HG02759 (cell line): ENCODE data around the gene NEGR1.

Experiments used
- ATAC-seq: cut with Tn5 transposase; IDR thresholded peaks from one replicate; pipeline ENCODE4 v1.9.1; 2021; ENCODE audit warnings: mild to moderate bottlenecking, moderate library complexity; ENCODE audit not compliant: unreplicated experiment

NEGR1 gene

GRCh38 chr1:71510725-71511124 is 771.6 kb downstream of the NEGR1 start:
- no peak for ATAC-seq

GRCh38 chr1:71509051-71509595 is 773.2 kb downstream of the NEGR1 start:
- ATAC-seq: no peak

GRCh38 chr1:71502006-71502405 is 780.3 kb downstream of the NEGR1 start:
- no peak for ATAC-seq

- no peak for ATAC-seq
These were observed 783.8 kb downstream of the NEGR1 start for GRCh38 chr1:71498542-71498941.

- ATAC-seq: no peak
These were observed 788.2 kb downstream of the NEGR1 start for GRCh38 chr1:71494163-71494562.

- no peak for ATAC-seq
These were observed 789.9 kb downstream of the NEGR1 start for GRCh38 chr1:71492298-71493041.

GRCh38 chr1:71490432-71490831 is 791.9 kb downstream of the NEGR1 start:
- ATAC-seq: no peak

GRCh38 chr1:71488555-71489252 is 793.6 kb downstream of the NEGR1 start:
- no peak for ATAC-seq

GRCh38 chr1:71473331-71473730 is 809.0 kb downstream of the NEGR1 start:
- no peak for ATAC-seq

GRCh38 chr1:71465093-71465492 is 817.2 kb downstream of the NEGR1 start:
- no peak for ATAC-seq

GRCh38 chr1:71464016-71464415 is 818.3 kb downstream of the NEGR1 start:
- no peak for ATAC-seq

- ATAC-seq: no peak
These were observed 819.2 kb downstream of the NEGR1 start for GRCh38 chr1:71463144-71463543.

GRCh38 chr1:71462247-71462646 is 820.1 kb downstream of the NEGR1 start:
- ATAC-seq: no peak

GRCh38 chr1:71461416-71461815 is 820.9 kb downstream of the NEGR1 start:
- ATAC-seq: no peak

GRCh38 chr1:71448444-71448843 is 833.9 kb downstream of the NEGR1 start:
- no peak for ATAC-seq

GRCh38 chr1:71438626-71439025 is 843.7 kb downstream of the NEGR1 start:
- no peak for ATAC-seq

GRCh38 chr1:71435951-71436350 is 846.4 kb downstream of the NEGR1 start:
- ATAC-seq: no peak

- ATAC-seq: no peak
These were observed 848.1 kb downstream of the NEGR1 start for GRCh38 chr1:71434240-71434639.

- no peak for ATAC-seq
These were observed 854.3 kb downstream of the NEGR1 start for GRCh38 chr1:71428029-71428428.

GRCh38 chr1:71427066-71427465 is 855.3 kb downstream of the NEGR1 start:
- no peak for ATAC-seq

- ATAC-seq: no peak
These were observed 857.8 kb downstream of the NEGR1 start for GRCh38 chr1:71424536-71424935.

- ATAC-seq: no peak
These were observed 860.1 kb downstream of the NEGR1 start for GRCh38 chr1:71422221-71422620.
